Right lobe of liver (tissue), 6 donors: Measurements from ENCODE around the gene DPH3. TPM values are rescaled to one million over a fixed set of nuclear protein-coding genes. Genes with fewer than 3 reads are reported as not detected.

Source experiments
- ATAC-seq, 4 donors: fragments of 200-7000 bp; cut with Tn5 transposase; one replicate each; pipeline ENCODE4 v1.9.1; 2020; ENCODE audit warnings: mild to moderate bottlenecking in 4 of 4, moderate library complexity in 4 of 4
- DNase-seq, 3 donors: peaks; one replicate each; pipeline ENCODE4 v3.0.0-alpha.2; 2020
- H3K27ac ChIP-seq, 3 donors: fragments of 200-600 bp; one replicate each; pipeline ENCODE4 v1.8.0; 2022
- H3K27me3 ChIP-seq, 2 donors: fragments of 200-600 bp; one replicate each; pipeline ENCODE4 v1.8.0; 2022
- H3K36me3 ChIP-seq, 4 donors: fragments of 200-600 bp; sonication (generic) in 1 of 4; one replicate each; pipeline versions ENCODE4 v1.5.1 to v1.8.0; 2017 to 2022; ENCODE audit warnings: control low read depth in 1 of 4
- H3K4me1 ChIP-seq, 4 donors: fragments of 200-600 bp; sonication (generic) in 1 of 4; one replicate each; pipeline versions ENCODE4 v1.5.1 to v1.8.0; 2017 to 2022; ENCODE audit warnings: control low read depth in 1 of 4
- H3K4me3 ChIP-seq, 3 donors: fragments of 200-600 bp; one replicate each; pipeline ENCODE4 v1.8.0; 2022
- H3K9me3 ChIP-seq, 4 donors: fragments of 200-600 bp; sonication (generic) in 1 of 4; one replicate each; pipeline versions ENCODE4 v1.5.1 to v1.8.0; 2017 to 2022; ENCODE audit warnings: control low read depth in 1 of 4
- CTCF ChIP-seq, 4 donors: fragments of 200-600 bp in 3 of 4; fragments of 450-650 bp in 1 of 4; IDR thresholded peaks; one replicate each; pipeline versions ENCODE4 v1.5.1 to v1.8.0; 2016 to 2022; ENCODE audit warnings: antibody characterized with exemption in 4 of 4, mild to moderate bottlenecking in 2 of 4
- POLR2A ChIP-seq: fragments of 450-650 bp; IDR thresholded peaks from one replicate; pipeline ENCODE4 v1.6.1; 2017; ENCODE audit warnings: antibody characterized with exemption, mild to moderate bottlenecking
- WGBS: methylation state at CpG from one replicate; pipeline ENCODE4 v1.1.6; 2018; ENCODE audit warnings: low coverage, low lambda C conversion rate; ENCODE audit not compliant: insufficient coverage; ENCODE audit errors: missing lambda C conversion rate; 5-methylcytosine and 5-hydroxymethylcytosine counted together
- intact Hi-C, 2 donors: fragments of 100-400 bp; cut with DNase I; formaldehyde crosslinking; loops; one replicate each; pipeline versions ENCODE4 v1.11.2 to v1.14.1; 2022
- total RNA-seq, 6 experiments: library from RNA; depleted of rRNA in 2 of 6; stranded (reverse); fragments of >200 nt in 2 of 6; fragmentation: NEBNext Ultra II Directional in 3 of 6; extraction: Animal tissue kit (Norgen Biotek cat#: 25700) in 3 of 6; gene quantifications; one replicate each; pipeline versions ENCODE4 v1.1.0 to v1.2.4, GENCODE V29; 2016 to 2023
- donor health status: DM: no; HTN: yes; CAD: no.
- donor health status: DM: no; HTN: no; CAD: no.
- donor health status: DM: no; HTN: no; CAD: no.
- donor health status: DM: no; HTN: yes; CAD: no.
- donor health status: DM: no; HTN: yes; CAD: no.

Gene DPH3
- total RNA-seq, 6 experiments from 2014 or later = 9.7 to 15.0 (median 12.9) TPM

GRCh38 chr3:16247282-16248061 is 17.3 kb downstream of the DPH3 start:
- 15% methylated on average over 16 of the region's 17 CpGs for WGBS
- H3K4me3 ChIP-seq = no peak overlapping the region
- DNase-seq (peak; percentile 70 to 82 (median 77)), ATAC-seq (peak; percentile 86 to 93 (median 91))
- no peaks in the 10 kb centered on the region for H3K27me3 ChIP-seq
- peaks cover 0 to 13% (median under 1%) of the 10 kb centered on the region in 4 donors for H3K4me1 ChIP-seq
- intact Hi-C loops = loop anchor here (5.0 to 10.0 kb wide), 4 partner anchors 65 to 613 kb away; no protein-coding TSS in a partner anchor
- H3K9me3 ChIP-seq = no peaks in the 10 kb centered on the region
- no peaks in the 10 kb centered on the region for H3K36me3 ChIP-seq
- H3K27ac ChIP-seq = no peak overlapping the region
- no peak for TF ChIP-seq POLR2A
- peak; percentile 91 to 96 (median 96) for TF ChIP-seq CTCF (IDR thresholded peaks at IDR 0.05)

GRCh38 chr3:16245609-16246008 is 19.1 kb downstream of the DPH3 start:
- DNase-seq (no peak), ATAC-seq (no peak)
- Histone ChIP-seq H3K4me1 (peaks cover 0 to 19% (median 0%) of the 10 kb centered on the region in 4 donors), H3K27me3 (no peaks in the 10 kb centered on the region), H3K36me3 (no peaks in the 10 kb centered on the region), H3K4me3 (no peak overlapping the region), H3K9me3 (no peaks in the 10 kb centered on the region), H3K27ac (no peak overlapping the region)
- 90% methylated on average over 2 of the region's 3 CpGs for WGBS
- no peak for TF ChIP-seq CTCF (IDR thresholded peaks at IDR 0.05)
- TF ChIP-seq POLR2A = no peak
- intact Hi-C loops = loop anchor here (5.0 to 10.0 kb wide), 4 partner anchors 63 to 611 kb away; no protein-coding TSS in a partner anchor

DNA sequence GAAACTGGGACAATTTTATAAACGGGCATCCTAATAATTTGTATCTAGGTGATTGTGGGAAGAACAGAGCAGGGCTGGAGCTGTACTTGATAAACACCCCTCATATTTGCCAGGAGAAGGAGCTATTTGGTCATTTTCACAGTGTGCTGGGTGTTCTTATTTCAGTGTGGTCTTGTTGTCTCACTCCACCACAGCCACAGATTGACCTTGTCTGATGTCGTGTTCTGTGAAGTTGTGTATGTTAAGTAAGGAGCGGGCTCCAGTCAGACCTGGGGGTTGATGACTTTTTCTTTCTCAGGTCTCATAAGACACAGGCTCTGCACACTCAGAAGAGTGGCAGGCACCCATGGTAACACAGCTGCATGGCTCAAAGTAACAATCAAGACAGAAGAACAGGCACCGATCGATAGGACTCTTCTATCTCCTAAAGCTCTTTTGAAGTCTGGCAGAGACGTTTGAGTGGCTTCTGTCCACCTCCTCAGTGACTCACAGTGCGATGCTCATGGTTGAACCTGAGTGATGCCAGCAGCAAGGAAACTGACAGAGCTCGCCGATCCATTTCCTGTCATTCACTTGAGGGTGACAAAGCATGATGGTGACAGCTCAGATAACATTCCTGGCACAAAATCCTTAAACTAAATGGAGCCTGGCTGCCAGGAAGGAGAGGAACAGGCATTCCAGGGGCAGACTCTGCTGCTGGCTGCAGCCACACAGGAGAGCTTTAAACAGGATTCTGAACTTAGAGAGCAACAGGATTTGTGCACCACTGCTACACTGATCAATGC is 20.8 kb downstream of the DPH3 start:
- DNase-seq = no peak
- H3K27ac ChIP-seq = no peak overlapping the region
- intact Hi-C loops = loop anchor here in 1 of 2 donors (10.0 kb wide), 2 partner anchors 189 to 609 kb away; no protein-coding TSS in a partner anchor
- no peaks in the 10 kb centered on the region for H3K36me3 ChIP-seq
- no peak overlapping the region for H3K4me3 ChIP-seq
- TF ChIP-seq POLR2A (no peak), CTCF (IDR thresholded peaks at IDR 0.05) (no peak)
- no peaks in the 10 kb centered on the region for H3K9me3 ChIP-seq
- ATAC-seq = no peak
- H3K4me1 ChIP-seq = peaks cover 0 to 36% (median 0%) of the 10 kb centered on the region in 4 donors
- no peaks in the 10 kb centered on the region for H3K27me3 ChIP-seq
- WGBS = 61% methylated on average over 9 of the region's 9 CpGs

- H3K27me3 ChIP-seq = no peaks in the 10 kb centered on the region
- H3K4me1 ChIP-seq = peaks cover 0 to 42% (median 0%) of the 10 kb centered on the region in 4 donors
- H3K27ac ChIP-seq = peak overlapping the region in 1 of 3 donors; percentile 35
- no peaks in the 10 kb centered on the region for H3K9me3 ChIP-seq
- no peak for TF ChIP-seq CTCF (IDR thresholded peaks at IDR 0.05)
- TF ChIP-seq POLR2A = no peak
- DNase-seq (no peak), ATAC-seq (peak in 1 of 4 donors; percentile 54)
- intact Hi-C loops = loop anchor here in 1 of 2 donors (10.0 kb wide), 2 partner anchors 187 to 607 kb away; no protein-coding TSS in a partner anchor
- H3K4me3 ChIP-seq = no peak overlapping the region
- no peaks in the 10 kb centered on the region for H3K36me3 ChIP-seq
- WGBS = 95% methylated on average over 5 of the region's 5 CpGs
These were observed 22.6 kb downstream of the DPH3 start for GRCh38 chr3:16242177-16242576.
